IPS-NIHi11 (cell line): ENCODE results near the gene WDR37.
"Not testable (repeated sequence)": the region's sequence is repeated elsewhere in the genome, so short reads cannot be mapped to it uniquely, and the experiment has no call there.

Source experiments
- DNase-seq: peaks from one replicate; pipeline ENCODE4 v3.0.0; 2012; ENCODE audit warnings: mixed read lengths, low spot score

WDR37 gene

GRCh38 chr10:1056326-1057105 is at the start of gene WDR37:
WDR37 (plus strand) TSS chr10:1056385; CDS start chr10:1072156, 15,771 bp downstream.
- DNase-seq = peak; percentile 97

- no peak for DNase-seq
Measured at GRCh38 chr10:1006573-1006972, 49.6 kb upstream of the WDR37 start.

- no peak for DNase-seq
Measured at GRCh38 chr10:1007583-1007982, 48.6 kb upstream of the WDR37 start.

GRCh38 chr10:1009071-1009494 is 47.1 kb upstream of the WDR37 start:
- no peak for DNase-seq

GRCh38 chr10:1009947-1010346 is 46.2 kb upstream of the WDR37 start:
- not testable (repeated sequence) for DNase-seq

GRCh38 chr10:1010703-1011102 is 45.5 kb upstream of the WDR37 start:
- DNase-seq = no peak

GRCh38 chr10:1011696-1012095 is 44.5 kb upstream of the WDR37 start:
- no peak for DNase-seq

- DNase-seq = no peak
Measured at GRCh38 chr10:1015688-1016087, 40.5 kb upstream of the WDR37 start.

- DNase-seq = no peak
Measured at GRCh38 chr10:1019362-1019761, 36.8 kb upstream of the WDR37 start.

- no peak for DNase-seq
Measured at GRCh38 chr10:1020460-1020859, 35.7 kb upstream of the WDR37 start.

GRCh38 chr10:1020958-1021357 is 35.2 kb upstream of the WDR37 start:
- no peak for DNase-seq

- no peak for DNase-seq
Measured at GRCh38 chr10:1022413-1022812, 33.8 kb upstream of the WDR37 start.

- no peak for DNase-seq
Measured at GRCh38 chr10:1024103-1024502, 32.1 kb upstream of the WDR37 start.

GRCh38 chr10:1025683-1026082 is 30.5 kb upstream of the WDR37 start, which contains the start of gene IDI2:
IDI2 (minus strand) TSS chr10:1025859; CDS start chr10:1024723, 1,136 bp downstream.
- no peak for DNase-seq

GRCh38 chr10:1026578-1026977 is 29.6 kb upstream of the WDR37 start:
- no peak for DNase-seq

- DNase-seq = no peak
Measured at GRCh38 chr10:1029838-1030237, 26.3 kb upstream of the WDR37 start.

GRCh38 chr10:1033601-1034000 is 22.6 kb upstream of the WDR37 start:
- no peak for DNase-seq

- no peak for DNase-seq
Measured at GRCh38 chr10:1034758-1035157, 21.4 kb upstream of the WDR37 start.

- no peak for DNase-seq
Measured at GRCh38 chr10:1035201-1035600, 21.0 kb upstream of the WDR37 start.

- no peak for DNase-seq
Measured at GRCh38 chr10:1036341-1036791, 19.8 kb upstream of the WDR37 start.

GRCh38 chr10:1037098-1037497 is 19.1 kb upstream of the WDR37 start:
- DNase-seq = no peak

- not testable (repeated sequence) for DNase-seq
Measured at GRCh38 chr10:1038769-1039168, 17.4 kb upstream of the WDR37 start.

- DNase-seq = no peak
Measured at GRCh38 chr10:1040133-1040532, 16.1 kb upstream of the WDR37 start.

- no peak for DNase-seq
Measured at GRCh38 chr10:1041514-1041913, 14.7 kb upstream of the WDR37 start.
